ENCODE results near the gene RNF26.
"Not testable (repeated sequence)": the region's sequence is repeated elsewhere in the genome, so short reads cannot be mapped to it uniquely, and the experiment has no call there.

RNF26 gene

DNA sequence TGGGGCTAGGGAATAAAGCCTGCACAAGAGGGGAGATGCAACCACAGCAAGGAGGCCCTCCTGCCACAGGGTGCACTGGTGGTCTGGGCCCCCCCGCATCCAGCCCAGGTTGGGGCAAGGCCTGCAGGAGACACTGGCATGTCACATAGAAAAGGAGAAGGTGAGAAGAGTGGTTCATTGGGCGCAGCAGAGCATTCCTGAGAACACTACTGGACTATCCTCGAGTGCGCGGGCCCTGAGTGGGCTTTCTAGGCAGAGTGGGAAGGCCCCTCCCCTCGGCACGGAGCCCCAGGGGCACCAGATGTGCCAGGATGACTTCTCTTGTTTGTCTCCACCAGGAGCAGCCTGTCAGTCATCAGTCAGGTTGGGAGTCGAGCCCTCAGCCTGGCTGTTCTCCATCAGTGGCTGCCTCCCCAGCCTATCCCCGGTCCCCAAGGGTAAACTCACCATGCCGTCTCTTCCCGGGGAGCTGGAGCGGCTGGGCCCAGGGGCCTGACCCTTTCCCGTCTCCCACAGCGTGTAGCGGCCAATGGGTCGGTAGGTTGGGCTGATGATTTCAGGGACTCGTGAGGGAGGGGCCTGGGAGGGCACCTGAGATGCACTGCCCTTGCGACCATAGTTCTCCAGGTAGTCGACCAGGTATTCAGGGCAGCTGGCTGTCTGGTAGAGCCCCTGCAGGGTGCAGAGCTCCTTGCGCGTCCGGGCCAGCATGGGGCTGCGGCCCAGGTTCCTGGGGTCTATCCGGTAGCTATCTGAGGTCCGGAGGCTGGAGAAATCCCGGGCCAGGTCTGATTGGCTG is 38.1 kb downstream of the RNF26 start:
- no peak for DNase-seq

DNA sequence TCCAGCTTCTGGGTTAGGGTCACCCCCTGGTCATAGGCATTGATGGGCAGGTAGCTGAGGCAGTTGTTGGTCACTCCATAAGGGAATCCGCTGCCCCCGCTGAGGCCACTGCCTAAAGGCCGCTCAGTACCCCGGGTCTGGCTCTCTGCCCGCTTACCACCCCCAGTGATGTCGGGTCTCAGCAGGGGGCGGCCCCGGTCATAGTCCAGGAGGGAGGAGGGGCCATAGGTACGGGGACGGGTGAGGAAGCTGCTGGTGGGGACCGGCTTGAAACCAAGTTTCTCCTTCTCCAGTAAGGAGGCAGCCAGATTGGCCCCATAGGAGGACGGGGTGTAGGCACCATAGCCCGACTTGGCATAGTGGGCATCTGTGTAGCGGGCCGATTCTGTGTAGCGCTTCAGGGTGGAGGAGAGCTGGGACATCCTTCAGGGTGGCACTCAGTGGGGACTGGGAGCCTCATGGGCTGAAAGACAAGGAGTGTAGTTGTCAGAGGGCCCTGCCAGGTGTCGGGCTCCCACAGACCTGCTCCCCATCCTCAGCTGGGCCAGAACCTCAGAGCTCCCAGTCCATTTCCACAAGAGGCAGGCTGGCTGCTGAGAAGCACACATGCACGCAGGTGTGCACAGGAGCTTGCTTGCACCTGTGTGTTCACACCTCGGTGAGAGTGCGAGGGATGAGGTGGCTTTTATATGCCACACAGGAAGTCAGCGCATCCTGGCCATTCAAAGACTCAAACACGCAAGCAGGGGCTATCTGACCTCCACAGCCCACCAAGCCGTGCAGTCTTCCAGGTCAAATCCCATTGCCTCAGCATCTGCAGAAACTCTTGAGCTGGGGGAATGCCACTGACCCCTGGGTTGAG is 39.0 kb downstream of the RNF26 start:
- no peak for DNase-seq

DNA sequence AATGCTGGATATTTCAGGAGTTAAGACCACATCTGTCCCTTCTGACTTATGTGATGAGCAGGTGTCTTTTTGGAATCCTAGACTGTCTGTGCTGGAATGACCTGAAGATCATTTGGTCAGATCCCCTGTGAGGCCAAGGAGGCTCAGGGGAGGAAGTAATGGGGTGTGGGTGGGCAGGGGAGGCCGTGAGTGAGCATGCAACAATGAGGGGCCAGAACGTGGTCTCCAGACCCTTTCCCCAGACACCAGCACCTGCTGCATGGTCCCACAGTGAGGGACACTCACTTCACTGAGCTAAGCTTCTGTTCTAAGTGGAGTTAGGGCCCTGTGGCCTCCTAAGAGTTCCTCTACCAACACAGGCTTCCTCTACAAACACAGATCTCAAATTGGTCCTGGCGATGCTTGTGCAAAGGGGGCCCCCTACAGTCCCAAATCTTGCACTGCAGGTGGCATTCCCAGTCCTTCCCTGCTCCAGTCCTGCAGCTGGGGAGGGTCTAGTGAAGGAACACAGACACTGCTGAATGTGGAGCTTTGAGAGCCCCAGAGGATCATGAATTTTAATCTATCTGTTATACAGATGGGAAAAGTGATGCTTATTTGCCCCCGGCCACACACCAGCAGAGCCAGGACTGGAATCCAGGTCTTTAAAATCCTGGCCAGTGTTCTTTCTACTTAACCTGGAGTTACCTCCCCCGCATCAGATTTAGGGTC is 39.7 kb downstream of the RNF26 start:
- peak; percentile 22 for DNase-seq

DNA sequence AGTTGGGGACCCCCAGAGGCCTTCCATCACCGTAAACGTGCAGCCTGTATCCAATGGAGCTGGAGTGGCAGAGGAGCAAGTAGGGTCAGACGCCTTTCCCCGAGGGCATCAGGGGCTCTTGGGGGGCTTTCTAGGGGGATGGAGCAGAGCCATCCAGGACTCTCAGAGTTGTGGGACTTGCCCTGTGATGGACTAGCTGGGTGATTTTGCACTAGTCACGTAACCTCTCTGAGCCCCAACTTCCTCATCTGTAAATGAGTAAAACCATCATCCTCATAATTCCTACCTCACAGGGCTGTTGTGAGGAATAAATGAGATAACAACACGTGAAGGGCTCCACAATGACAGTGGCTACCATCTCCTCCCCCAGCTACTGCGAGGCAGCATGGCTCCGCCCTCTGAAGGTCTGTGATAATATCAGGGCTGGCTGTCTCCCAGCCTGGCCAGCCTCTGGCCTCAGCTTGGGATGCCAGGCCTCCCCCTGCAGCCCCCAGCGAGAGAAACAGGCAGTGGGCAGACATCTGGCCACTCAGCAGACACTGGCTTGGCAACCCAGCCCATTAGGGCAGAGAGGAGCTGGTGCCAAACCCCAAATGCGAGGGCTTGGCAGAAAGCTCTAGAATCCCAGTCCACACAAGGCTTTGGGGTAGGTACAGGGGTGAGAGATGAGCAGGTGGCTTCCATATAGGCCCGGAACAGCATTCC is 40.5 kb downstream of the RNF26 start:
- DNase-seq = no peak

DNA sequence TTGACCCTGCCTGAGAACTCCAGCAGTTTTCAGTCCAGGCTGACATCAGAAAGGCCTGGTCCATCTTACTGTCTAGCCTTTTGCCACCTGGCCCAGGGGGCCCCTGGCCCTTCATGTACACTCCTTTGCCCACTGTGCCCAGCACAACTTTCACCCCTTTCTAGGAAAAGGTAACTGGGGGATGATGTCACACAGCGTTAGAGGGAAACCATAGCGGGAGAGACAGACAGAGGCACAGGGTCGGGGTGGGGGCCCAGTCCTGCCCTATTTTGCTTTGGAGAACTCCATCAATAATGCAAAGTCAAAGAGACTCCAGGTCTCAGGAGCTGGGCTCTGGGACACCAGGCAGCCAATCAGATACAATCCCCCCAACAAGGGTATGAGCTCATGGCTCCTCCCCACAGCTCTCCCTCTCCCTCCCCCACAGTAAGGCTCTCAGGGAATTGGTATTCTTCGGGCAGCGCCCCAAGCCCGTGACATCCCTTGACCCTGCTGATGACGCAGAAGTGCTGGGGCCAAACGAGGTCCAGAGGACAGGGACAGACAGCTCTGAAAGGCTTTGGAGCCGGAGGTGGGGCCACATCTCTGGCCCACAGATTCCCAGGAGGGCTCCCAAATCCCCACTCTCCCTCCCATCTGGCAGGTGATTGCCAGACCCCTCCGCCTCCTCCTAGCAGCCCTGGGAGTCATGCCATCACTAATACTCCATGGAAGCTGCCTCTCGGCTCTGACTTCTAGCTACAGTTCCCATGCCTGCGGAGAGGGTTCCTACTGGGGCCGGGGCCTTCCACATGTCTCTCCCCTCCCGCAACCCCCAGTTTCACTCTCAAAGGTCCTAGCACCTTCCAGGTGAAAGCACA is 41.2 kb downstream of the RNF26 start:
- DNase-seq = no peak

DNA sequence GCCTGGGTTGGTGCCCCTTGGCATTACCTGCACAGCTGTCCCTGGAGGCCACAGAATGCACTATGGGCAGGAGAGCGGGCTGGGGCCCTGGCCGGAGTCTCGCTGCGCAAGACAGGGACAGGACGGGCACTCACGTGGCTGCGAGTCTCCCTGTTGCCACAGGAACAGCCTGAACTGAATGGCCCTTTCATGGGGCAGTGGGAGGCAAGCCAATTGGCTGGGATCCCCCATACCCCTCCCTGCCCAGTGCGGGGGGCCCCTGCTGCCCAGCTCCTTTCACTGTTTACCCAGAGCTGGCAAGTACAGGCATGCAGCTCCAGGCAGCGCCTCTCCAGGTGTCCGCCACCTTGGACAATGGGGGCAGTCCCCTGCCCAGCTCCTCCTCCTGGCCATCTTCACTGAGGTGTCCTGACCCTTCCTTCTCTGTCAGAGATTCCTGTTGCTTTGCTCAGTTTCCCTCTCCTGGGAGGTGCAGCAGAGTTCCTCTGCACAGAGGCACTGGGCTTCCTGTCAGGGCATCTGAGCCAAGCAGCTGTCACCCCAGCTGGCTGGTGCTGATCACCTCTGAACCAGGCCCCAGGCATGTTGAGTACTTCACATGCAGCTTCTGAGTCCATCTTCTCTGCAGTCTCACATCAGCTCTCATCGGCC is 42.0 kb downstream of the RNF26 start:
- peak; percentile 47 for DNase-seq

DNA sequence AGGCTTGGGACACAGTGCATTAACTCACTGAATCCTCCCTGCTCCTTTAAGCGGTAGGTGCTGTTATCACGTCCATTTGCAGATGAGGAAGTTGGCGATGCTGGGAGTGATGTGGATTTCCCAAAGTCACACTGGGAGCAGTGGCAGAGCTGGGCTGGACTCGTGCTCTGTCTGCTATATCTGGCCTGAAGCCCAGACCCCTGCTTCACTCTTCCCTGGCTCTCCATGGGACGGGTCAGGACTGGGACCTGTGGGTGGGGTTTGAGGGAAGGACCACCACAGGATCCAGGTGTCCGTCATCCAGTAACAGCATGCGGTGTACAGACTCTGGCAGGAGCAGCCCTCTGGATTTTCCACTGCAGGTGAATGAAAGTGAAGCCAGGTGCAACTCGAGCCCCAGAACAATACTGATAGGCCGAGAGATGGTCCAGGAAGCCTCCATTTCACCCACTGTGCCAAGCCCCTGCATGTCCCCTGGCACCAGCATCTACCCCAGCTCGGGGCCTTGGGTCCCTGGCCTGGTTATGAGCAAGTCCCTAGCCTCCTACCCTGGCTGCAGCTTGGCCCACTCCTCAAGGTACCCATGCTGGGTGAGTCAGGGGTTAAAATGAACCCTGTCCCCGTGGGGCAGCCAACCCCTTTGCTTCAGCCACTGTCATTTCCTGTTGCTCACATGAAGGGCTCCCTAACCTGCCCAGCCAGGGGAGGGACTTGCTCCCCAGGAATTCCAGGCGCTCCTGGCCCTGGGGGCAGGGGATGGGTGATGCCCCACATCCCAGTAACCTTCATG is 43.0 kb downstream of the RNF26 start:
- DNase-seq = no peak

DNA sequence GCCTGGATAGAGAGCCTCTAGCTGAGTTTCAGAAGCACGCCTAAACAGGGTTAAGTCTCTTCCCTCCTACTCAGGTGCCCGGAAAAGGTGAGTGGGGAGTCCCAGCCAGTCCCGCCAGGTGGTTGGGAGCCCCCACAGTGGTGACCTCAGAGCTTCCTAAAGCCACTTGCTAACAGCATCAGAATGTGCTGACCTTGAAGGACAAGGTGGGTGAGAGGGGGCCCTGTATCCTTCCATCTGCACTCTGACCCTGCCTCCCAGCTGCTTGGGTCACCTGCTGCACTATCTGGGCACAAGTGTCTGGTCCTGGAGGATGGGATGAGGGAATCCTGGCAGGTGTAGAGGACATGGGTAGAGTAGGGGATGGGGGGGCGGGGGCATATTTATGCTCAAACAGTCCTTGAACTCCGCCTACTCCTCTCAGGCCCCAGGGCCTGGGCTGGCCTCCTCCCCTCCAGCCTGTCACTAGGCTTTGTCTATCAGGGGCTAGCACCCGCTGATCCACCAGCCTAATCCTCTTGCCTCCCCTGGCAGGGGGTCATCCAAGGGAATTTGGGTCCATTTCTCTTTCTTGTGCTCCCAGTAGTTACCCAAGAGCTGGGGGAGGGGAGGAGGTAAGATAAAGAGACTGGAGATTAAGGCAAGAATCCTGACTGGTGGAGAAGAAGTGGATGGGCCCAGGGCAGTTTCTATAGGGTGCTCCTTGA is 43.8 kb downstream of the RNF26 start:
- no peak for DNase-seq

DNA sequence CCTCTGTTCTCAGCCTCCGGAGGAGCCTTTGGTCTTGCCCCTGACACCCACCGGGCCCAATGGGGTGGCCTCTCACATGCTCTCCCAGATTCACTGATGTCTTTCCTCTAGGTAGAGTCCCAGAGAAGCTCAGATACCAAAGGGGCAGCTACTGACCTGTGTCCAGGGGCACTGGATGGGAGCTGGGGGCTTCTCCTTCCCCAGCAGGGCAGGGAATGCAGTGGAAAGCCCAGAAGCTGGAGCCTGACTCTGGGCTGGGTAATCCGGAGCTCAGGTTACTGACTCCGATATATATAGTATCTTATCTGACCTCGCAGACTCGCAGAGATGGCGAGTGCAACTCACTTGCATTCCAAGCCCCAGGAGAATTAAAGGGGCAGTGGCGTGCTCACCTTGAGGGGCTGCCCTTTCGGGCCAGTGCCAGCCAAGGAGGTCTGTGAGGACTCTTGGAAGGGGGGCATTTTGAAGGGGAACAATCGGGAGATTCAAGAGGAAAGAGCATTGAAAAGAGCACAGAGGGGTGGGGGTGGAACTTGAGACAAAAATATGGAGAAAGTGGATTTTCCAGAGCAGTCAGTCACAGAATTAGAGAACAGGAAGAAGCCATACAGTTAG is 44.6 kb downstream of the RNF26 start:
- DNase-seq = no peak

DNA sequence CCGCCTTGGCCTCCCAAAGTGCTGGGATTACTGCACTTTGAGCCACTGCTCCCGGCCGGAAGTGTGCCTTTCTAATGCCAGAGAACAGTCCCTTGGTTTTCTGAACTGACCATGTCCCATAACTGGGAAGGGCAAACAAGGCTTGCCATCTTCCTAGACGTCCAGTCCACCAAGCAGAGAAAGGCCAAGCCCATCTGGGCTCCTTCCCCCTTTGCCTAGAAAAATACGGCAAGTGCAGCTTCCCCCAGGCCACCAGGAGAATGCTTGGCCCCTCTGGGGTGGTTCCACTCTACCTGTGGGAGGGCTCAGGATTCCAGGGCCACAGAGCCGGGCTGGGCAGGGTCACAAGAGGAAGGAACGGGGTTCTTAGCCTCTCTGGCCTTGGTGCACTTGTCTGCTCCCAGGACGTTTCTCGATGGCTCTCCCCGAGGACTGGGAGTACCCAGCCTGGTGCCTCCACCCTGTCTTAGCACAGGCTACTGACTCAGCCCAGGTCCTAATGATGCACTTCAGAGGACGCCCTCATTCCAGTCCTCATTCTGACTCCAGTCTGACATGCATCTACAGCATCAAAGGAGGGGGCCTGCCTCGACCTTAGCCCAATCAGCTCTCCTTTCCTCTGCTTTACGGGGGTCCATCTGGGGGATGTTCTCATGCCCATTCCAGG is 46.0 kb downstream of the RNF26 start:
- DNase-seq = no peak

DNA sequence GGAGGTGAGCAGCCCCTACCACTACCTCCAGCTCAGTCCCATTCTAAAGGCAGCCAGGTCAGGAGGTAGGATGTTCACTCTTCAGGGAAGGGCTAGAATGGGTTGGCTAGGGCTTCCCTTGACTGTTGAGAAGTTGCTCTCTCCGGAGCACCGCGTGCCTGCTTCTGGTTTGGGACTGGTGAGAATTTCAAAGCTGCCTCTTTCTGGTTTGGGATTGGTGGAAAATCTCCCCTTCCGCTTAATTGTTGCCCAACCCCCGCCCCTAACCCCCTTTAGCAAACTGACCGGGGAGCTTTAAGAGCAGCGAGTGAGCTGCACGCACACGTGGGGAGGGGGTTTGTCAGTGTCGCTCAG is 46.5 kb downstream of the RNF26 start:
- DNase-seq = no peak

DNA sequence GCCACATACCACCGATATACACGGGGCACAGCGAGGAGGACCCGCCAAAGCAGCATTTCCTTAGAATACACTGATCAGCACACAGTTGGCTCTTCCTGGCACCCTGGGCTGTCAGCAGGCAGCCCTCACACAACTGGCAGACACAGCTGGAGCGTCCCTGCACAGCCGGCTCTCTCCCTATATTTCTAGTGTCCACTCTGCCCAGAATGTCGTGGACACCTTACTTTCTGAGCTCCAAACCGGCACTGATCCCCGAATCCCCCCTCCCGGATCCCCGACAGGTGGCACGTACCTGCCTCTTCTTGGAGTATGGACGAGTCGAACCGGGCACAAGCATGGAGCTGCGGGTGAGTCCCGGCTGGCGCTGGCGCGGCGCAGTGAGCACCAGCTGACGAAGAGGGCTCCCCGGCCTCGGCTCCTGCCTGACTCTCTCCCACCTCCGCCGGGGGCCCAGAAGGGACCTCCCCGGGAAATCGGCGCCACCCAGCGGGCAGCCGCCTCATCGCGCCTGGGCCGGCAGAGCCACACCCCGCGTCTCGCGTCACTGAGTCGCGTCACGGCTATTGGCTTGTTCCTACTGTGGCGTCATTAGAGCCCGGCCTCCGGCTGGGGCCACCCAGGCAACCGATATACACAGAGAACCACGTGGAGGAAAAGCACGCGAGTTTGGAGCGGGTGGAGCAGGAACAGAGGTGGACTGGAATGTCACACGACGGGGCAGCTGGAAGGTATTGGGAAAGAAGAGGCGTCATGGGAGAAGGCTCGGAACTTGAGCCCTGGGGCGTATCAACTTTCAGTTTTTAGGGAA is 47.1 kb downstream of the RNF26 start, which contains the start of gene USP2:
Gene USP2, minus strand, starts transcription at position 510 of the 808 bp plus-strand sequence. CDS start 8,210 bp downstream, outside the sequence.
- DNase-seq = peak; percentile 66

DNA sequence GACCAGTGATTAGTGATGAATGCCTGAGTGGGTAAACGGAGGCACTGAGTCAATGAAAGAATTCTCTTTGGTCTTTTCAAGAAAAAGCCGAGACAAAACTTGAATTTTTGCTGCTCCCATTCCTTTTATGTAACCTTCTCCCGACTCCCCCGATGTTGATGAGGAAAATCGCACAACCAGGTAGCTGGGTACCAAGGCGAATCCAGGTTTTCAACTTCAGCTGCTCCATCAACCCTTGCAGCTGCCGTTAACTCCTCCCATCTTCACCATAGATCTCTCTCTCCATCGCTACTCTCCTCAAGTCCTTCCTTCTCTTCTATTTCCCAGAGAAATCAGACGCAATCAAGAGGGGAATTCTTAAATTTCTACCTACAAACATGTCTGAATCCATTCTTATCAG is 47.8 kb downstream of the RNF26 start:
- DNase-seq = no peak

DNA sequence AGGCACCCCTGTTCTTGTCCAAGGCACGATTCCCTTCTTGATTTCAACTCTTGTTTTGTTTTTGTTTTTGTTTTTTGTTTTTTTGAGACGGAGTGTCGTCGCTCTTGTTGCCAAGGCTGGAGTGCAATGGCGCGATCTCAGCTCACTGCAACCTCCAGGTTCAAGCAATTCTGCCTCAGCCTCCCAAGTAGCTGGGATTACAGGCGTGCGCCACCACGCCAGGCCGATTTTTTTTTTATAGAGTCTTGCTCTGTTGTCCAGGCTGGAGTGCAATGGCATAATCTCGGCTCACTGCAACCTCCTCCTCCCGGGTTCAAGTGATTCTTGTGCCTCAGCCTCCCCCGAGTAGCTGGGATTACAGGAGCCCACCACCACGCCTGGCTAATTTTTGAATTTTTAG is 48.2 kb downstream of the RNF26 start:
- DNase-seq = not testable (repeated sequence)

DNA sequence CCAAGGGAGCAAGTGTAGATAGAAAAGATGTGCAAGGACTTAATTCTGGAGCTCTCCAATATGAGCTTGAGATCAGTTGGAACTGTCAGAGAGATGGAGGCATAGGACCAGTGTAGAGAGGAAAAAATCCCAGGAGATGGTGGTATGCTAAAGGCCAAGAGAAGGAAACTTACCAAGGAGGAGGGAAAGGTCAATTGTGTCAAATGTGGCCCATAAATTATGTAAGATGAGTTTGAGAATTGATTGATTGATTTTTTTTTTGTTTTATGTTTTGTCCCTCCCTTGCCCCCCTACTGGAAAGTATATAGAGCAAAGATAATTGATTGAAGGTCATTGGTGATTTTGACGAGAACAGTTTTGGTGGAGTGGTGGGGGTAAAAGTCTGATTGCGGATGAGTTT is 50.0 kb downstream of the RNF26 start:
- DNase-seq = no peak

All from NCI-H524 treated with DMSO at 0.1 percent for 48 hours (cell line).